ENCODE data around the gene EXD3. TPM values are rescaled to one million over a fixed set of nuclear protein-coding genes. Genes with fewer than 3 reads are reported as not detected.

Gene EXD3
- total and polyA plus RNA-seq, 9 of the 15 experiments (the other 6 are each of a cell fraction or from before 2014, with no cell fraction given): 0.29 to 12.5 (median 3.9) TPM

DNA sequence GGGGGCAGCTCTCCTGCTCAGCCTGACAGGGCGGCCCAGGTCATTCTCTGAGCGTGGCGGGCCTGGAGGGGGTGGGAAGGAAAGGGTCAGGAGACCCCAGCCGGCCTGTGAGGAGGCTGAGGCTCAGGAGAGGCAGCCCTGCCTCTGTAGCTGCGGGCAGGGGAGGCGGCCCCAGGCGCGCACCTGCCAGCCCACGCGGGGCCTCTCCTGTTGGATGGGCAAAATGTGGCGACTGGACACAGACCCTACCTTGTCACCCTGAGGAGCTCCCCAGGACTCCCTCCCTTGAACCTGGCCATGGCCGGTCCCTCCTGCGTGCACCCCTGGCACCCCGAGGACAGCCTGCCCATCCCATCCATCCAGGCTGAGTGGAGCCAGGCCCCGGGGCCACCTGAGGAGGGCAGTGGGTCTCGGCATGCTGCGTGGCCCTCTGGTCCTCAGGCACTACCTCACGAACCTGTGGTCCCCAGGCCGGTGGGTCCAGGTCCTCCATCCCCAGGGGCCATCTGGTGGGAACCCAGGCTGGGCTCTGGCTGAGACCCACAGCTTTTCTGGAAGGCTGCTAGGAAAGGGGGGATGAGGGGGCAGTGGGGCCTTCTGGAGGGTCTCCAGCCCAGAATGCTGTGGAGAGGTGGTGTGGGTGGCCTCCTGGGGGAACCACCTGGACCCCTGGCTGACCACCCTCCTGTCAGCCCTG is 105.8 kb downstream of the EXD3 start:
- Histone ChIP-seq H3K27ac (ENCODE audit: extremely low read depth, low read depth, low read length) (peak overlapping the region; percentile 91; the same call in 1 of the 3 replicates), H3K4me1 (replicated peaks in 1 of 2; ENCODE audit: control insufficient read depth in 2 of 2, insufficient read depth in 2 of 2, low read length in 2 of 2) (peaks cover 6 to 88% of the 10 kb centered on the region in 2 experiments), H2AFZ (ENCODE audit: low read depth, low read length) (no peak overlapping the region; the same call in 1 of the 2 replicates), H3K27me3 (ENCODE audit: control insufficient read depth in 2 of 2, insufficient read depth in 2 of 2, low read length in 2 of 2) (no peaks in the 10 kb centered on the region), H3K9me1 (ENCODE audit: control insufficient read depth, insufficient read depth, low read length) (no peaks in the 10 kb centered on the region), H3K79me2 (ENCODE audit: control insufficient read depth, insufficient read depth, low read length) (no peaks in the 10 kb centered on the region), H3K9me3 (replicated peaks; ENCODE audit: control insufficient read depth, insufficient read depth, low read depth, low read length) (no peaks in the 10 kb centered on the region), H3K9ac (ENCODE audit: insufficient read depth in 1 of 2, low read depth in 2 of 2, low read length in 2 of 2) (peak overlapping the region; percentile 87 to 93; a peak in 3 of 4 replicates), H4K20me1 (replicated peaks; ENCODE audit: control insufficient read depth, insufficient read depth, low read length) (no peaks in the 10 kb centered on the region), H3K36me3 (ENCODE audit: control insufficient read depth, insufficient read depth, low read length) (no peaks in the 10 kb centered on the region), H3K4me3 (no peak overlapping the region), H3K4me2 (ENCODE audit: insufficient read depth, low read length) (peak overlapping the region; percentile 55; the same call in 1 of the 2 replicates)
- ChIA-PET POLR2A (interaction anchor here (0.6 to 1.2 kb wide), 5 partner anchors 9 to 150 kb away, joined by 3 to 4 read pairs (median 3); no protein-coding TSS in a partner anchor), CTCF (ENCODE audit: low intra/inter-chr PET ratio) (no interaction called here)
- FAIRE-seq (no peak), ATAC-seq (no peak), DNase-seq (ENCODE audit: extremely low read depth in 1 of 4, low spot score in 3 of 4) (no peak)
- intact Hi-C loops (cut with micrococcal nuclease): no loop called here
- BruUV-seq (replicated peaks): no TSS peak
- in situ Hi-C loops (cut with MboI): no loop called here
- 80% methylated on average over 11 of the region's 19 CpGs for WGBS (ENCODE audit: insufficient coverage, low coverage, missing lambda C conversion rate)
- TF ChIP-seq, protein P1, sequence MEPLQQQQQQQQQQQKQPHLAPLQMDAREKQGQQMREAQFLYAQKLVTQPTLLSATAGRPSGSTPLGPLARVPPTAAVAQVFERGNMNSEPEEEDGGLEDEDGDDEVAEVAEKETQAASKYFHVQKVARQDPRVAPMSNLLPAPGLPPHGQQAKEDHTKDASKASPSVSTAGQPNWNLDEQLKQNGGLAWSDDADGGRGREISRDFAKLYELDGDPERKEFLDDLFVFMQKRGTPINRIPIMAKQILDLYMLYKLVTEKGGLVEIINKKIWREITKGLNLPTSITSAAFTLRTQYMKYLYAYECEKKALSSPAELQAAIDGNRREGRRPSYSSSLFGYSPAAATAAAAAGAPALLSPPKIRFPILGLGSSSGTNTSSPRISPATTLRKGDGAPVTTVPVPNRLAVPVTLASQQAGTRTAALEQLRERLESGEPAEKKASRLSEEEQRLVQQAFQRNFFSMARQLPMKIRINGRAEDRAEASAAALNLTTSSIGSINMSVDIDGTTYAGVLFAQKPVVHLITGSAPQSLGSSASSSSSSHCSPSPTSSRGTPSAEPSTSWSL (CRISPR knock-in tag; IDR thresholded peaks at IDR 0.05; ENCODE audit: borderline replicate concordance): no peak
- TF ChIP-seq, protein P2, sequence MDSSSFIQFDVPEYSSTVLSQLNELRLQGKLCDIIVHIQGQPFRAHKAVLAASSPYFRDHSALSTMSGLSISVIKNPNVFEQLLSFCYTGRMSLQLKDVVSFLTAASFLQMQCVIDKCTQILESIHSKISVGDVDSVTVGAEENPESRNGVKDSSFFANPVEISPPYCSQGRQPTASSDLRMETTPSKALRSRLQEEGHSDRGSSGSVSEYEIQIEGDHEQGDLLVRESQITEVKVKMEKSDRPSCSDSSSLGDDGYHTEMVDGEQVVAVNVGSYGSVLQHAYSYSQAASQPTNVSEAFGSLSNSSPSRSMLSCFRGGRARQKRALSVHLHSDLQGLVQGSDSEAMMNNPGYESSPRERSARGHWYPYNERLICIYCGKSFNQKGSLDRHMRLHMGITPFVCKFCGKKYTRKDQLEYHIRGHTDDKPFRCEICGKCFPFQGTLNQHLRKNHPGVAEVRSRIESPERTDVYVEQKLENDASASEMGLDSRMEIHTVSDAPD (CRISPR knock-in tag; IDR thresholded peaks at IDR 0.05): no peak
- no peak for TF ChIP-seq STAT5A (IDR thresholded peaks at IDR 0.05; ENCODE audit: borderline replicate concordance, low read length)
- TF ChIP-seq, protein P3, sequence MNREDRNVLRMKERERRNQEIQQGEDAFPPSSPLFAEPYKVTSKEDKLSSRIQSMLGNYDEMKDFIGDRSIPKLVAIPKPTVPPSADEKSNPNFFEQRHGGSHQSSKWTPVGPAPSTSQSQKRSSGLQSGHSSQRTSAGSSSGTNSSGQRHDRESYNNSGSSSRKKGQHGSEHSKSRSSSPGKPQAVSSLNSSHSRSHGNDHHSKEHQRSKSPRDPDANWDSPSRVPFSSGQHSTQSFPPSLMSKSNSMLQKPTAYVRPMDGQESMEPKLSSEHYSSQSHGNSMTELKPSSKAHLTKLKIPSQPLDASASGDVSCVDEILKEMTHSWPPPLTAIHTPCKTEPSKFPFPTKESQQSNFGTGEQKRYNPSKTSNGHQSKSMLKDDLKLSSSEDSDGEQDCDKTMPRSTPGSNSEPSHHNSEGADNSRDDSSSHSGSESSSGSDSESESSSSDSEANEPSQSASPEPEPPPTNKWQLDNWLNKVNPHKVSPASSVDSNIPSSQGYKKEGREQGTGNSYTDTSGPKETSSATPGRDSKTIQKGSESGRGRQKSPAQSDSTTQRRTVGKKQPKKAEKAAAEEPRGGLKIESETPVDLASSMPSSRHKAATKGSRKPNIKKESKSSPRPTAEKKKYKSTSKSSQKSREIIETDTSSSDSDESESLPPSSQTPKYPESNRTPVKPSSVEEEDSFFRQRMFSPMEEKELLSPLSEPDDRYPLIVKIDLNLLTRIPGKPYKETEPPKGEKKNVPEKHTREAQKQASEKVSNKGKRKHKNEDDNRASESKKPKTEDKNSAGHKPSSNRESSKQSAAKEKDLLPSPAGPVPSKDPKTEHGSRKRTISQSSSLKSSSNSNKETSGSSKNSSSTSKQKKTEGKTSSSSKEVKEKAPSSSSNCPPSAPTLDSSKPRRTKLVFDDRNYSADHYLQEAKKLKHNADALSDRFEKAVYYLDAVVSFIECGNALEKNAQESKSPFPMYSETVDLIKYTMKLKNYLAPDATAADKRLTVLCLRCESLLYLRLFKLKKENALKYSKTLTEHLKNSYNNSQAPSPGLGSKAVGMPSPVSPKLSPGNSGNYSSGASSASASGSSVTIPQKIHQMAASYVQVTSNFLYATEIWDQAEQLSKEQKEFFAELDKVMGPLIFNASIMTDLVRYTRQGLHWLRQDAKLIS (CRISPR knock-in tag; IDR thresholded peaks at IDR 0.05): no peak
- TF ChIP-seq ZZZ3 (IDR thresholded peaks at IDR 0.05): no peak
- TF ChIP-seq, protein P4, sequence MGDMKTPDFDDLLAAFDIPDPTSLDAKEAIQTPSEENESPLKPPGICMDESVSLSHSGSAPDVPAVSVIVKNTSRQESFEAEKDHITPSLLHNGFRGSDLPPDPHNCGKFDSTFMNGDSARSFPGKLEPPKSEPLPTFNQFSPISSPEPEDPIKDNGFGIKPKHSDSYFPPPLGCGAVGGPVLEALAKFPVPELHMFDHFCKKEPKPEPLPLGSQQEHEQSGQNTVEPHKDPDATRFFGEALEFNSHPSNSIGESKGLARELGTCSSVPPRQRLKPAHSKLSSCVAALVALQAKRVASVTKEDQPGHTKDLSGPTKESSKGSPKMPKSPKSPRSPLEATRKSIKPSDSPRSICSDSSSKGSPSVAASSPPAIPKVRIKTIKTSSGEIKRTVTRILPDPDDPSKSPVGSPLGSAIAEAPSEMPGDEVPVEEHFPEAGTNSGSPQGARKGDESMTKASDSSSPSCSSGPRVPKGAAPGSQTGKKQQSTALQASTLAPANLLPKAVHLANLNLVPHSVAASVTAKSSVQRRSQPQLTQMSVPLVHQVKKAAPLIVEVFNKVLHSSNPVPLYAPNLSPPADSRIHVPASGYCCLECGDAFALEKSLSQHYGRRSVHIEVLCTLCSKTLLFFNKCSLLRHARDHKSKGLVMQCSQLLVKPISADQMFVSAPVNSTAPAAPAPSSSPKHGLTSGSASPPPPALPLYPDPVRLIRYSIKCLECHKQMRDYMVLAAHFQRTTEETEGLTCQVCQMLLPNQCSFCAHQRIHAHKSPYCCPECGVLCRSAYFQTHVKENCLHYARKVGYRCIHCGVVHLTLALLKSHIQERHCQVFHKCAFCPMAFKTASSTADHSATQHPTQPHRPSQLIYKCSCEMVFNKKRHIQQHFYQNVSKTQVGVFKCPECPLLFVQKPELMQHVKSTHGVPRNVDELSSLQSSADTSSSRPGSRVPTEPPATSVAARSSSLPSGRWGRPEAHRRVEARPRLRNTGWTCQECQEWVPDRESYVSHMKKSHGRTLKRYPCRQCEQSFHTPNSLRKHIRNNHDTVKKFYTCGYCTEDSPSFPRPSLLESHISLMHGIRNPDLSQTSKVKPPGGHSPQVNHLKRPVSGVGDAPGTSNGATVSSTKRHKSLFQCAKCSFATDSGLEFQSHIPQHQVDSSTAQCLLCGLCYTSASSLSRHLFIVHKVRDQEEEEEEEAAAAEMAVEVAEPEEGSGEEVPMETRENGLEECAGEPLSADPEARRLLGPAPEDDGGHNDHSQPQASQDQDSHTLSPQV (IDR thresholded peaks at IDR 0.05): no peak
- TF ChIP-seq CC2D1A (IDR thresholded peaks at IDR 0.05): no peak
- no peak for TF ChIP-seq SAFB (IDR thresholded peaks at IDR 0.05; ENCODE audit: borderline replicate concordance, low read depth, low read length)
- no peak for TF ChIP-seq E2F3 (CRISPR knock-in tag; IDR thresholded peaks at IDR 0.05)
- no peak for TF ChIP-seq POLR3A (IDR thresholded peaks at IDR 0.05; ENCODE audit: borderline replicate concordance, extremely low read depth, insufficient read depth, insufficient read length)
